Brain microvascular endothelial cell (primary cell): ENCODE data around the gene SLC4A11.

Experiments used
- DNase-seq: peaks from one replicate; pipeline ENCODE4 v3.0.0-alpha.2; 2020
- H3K27ac ChIP-seq: fragments of 250-450 bp; sonication (Bioruptor Pico); 2 replicates; pipeline ENCODE4 v1.5.1; 2020; ENCODE audit warnings: mild to moderate bottlenecking, moderate library complexity
- H3K27me3 ChIP-seq: fragments of 250-450 bp; sonication (Bioruptor Pico); replicated peaks from 2 replicates; pipeline ENCODE4 v1.5.1; 2020; ENCODE audit warnings: mild to moderate bottlenecking
- H3K36me3 ChIP-seq: fragments of 250-450 bp; sonication (Bioruptor Pico); replicated peaks from 2 replicates; pipeline ENCODE4 v1.5.1; 2020; ENCODE audit warnings: mild to moderate bottlenecking
- H3K4me3 ChIP-seq: 2 replicates; pipeline ENCODE4 v1.5.1; 2011; ENCODE audit warnings: low read depth, mild to moderate bottlenecking, control low read depth, low read length, moderate library complexity
- CTCF ChIP-seq: IDR thresholded peaks from 2 replicates; pipeline ENCODE4 v1.5.1; 2011; ENCODE audit warnings: low read depth, mild to moderate bottlenecking, moderate library complexity, low read length, control low read depth, inconsistent platforms; ENCODE audit errors: missing control alignments
- in situ Hi-C: cut with HindIII; loops from 2 replicates; pipeline ENCODE4 v1.10.0; 2017; ENCODE audit warnings: low sequenced_read_pairs, low pct_ligation_motif_present

Gene SLC4A11

GRCh38 chr20:3248993-3249347, 10.0 kb upstream of the SLC4A11 start:
- Histone ChIP-seq H3K27ac (no peak overlapping the region), H3K27me3 (no peaks in the 10 kb centered on the region), H3K4me3 (peak overlapping the region; percentile 32), H3K36me3 (peaks cover 13% of the 10 kb centered on the region)
- TF ChIP-seq CTCF: no peak
- no peak for DNase-seq
- in situ Hi-C loops: no loop called here

DNA sequence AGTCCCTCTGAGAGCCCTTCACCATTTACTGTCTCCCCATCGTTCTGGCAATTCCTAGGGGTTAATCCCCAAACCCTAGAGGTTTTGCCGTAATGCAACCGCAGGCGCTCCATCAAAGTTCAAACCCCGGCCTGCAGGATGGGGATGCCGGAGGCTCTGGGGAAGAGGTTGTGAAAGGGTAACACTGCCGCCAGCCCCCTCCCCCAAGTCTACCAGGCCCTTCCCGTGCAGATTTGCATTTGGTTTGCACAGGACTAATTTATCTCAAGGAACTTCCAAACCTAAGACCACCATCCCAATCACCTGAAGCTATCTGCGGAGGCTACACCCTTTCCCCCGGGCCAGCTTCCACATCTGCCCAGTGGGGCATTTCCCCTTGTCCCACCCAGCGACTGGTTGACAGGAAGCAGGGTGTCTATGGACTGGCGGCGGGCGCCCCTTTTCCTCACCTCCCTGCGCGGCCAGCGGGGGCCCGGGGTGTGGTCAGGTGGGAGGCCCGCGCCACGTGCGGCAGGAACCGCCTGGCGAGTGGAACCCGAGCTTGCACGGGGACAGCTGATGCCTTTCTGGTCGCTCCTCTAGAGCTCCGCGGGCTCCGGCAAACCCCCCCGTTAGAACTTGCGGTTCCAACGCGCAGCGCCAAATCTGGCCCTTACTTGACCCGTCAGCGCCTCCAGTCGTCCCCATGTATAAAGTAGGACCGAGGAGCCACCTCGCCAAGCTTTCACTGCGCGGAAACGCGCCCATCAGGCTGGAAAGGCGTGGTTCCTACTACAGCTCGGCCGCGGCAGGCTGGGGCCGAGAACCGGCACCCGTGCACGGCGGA, 9.4 kb upstream of the SLC4A11 start:
- Histone ChIP-seq H3K27me3 (no peaks in the 10 kb centered on the region), H3K4me3 (peak overlapping the region; percentile 32), H3K27ac (no peak overlapping the region), H3K36me3 (peaks cover 9% of the 10 kb centered on the region)
- in situ Hi-C loops: no loop called here
- DNase-seq: no peak
- TF ChIP-seq CTCF: no peak

DNA sequence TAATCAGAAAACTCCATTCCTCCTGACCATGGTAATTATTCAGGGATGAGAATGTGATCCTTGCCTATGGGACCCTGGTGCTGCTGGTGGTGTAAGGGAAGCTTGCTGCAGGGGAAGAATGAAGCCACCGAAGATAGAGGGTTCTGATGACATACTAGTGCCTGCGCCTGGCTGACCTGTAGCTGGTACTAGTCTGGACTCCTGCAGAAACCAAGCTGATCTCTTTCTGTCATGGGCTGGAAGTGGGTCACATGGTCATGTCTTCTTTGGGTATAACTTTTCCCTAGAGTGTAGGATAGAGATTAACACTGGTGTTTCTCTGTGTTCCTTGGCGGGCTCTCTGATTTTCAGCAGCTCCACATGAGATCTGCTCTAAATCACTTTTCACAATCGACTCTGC, 8.6 kb upstream of the SLC4A11 start:
- in situ Hi-C loops: no loop called here
- Histone ChIP-seq H3K27ac (no peak overlapping the region), H3K27me3 (no peaks in the 10 kb centered on the region), H3K36me3 (peaks cover 4% of the 10 kb centered on the region), H3K4me3 (no peak overlapping the region)
- TF ChIP-seq CTCF: no peak
- no peak for DNase-seq

- no peak for TF ChIP-seq CTCF
- H3K4me3 ChIP-seq: no peak overlapping the region
- no peaks in the 10 kb centered on the region for H3K27me3 ChIP-seq
- in situ Hi-C loops: no loop called here
- H3K27ac ChIP-seq: no peak overlapping the region
- H3K36me3 ChIP-seq: no peaks in the 10 kb centered on the region
- DNase-seq: no peak
These were observed 7.7 kb upstream of the SLC4A11 start for GRCh38 chr20:3246682-3247081.

- Histone ChIP-seq H3K27ac (no peak overlapping the region), H3K4me3 (no peak overlapping the region), H3K36me3 (no peaks in the 10 kb centered on the region), H3K27me3 (no peaks in the 10 kb centered on the region)
- DNase-seq: no peak
- in situ Hi-C loops: no loop called here
- TF ChIP-seq CTCF: no peak
These were observed 6.7 kb upstream of the SLC4A11 start for GRCh38 chr20:3245711-3246110.

GRCh38 chr20:3245156-3245555, 6.2 kb upstream of the SLC4A11 start:
- TF ChIP-seq CTCF: no peak

More at GRCh38 chr20:3245156-3245555, 6.2 kb upstream of the SLC4A11 start:
- Histone ChIP-seq H3K27ac (no peak overlapping the region), H3K36me3 (no peaks in the 10 kb centered on the region), H3K4me3 (no peak overlapping the region), H3K27me3 (peaks cover under 1% of the 10 kb centered on the region)
- no peak for DNase-seq
- in situ Hi-C loops: no loop called here
